ENCODE data around the gene RNF125. TPM values are rescaled to one million over a fixed set of nuclear protein-coding genes. Genes with fewer than 3 reads are reported as not detected.
"Not testable (repeated sequence)": the region's sequence is repeated elsewhere in the genome, so short reads cannot be mapped to it uniquely, and the experiment has no call there.

The RNF125 gene
- total RNA-seq, 1 experiment from 2014 or later, result 0.18 TPM

DNA sequence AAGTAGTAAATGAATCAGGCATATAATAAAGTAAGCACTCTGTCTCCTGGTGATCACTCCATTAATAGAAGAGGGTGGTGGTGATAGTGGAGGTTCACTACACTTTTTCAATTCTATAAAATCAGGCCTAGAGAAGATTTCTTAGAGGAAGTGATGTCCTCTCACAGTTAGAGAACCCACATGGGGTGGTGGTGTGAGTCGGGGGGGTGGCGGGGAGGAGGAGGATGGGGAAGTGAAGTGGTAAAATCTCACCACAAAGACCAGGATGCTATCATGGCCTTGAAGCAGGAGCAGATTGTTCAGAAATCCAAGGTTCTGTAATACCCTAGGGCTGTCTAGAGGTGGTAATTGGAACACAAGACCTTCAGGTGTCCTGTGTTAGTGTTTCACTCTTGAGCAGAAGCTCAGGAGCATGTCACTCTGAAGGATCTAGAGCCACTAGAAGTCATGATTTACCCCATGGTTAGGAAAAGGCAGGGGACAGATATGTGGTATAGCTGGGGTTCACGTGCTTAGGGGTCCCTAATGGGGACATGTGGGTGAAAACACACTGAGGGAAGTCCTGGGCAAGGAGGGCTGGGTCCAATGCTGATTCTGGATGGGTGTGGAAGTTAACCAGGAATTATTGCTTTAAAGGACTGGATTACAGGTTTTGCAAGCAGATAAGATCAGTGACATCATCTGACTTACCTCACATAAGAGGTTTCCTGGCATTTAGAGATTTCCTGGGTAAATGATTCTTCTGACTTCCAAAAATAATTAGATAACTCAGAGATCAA, 31.0 kb downstream of the RNF125 start:
- Histone ChIP-seq H3K4me3 (no peak overlapping the region), H3K4me1 (no peaks in the 10 kb centered on the region), H3K9me3 (replicated peaks) (no peaks in the 10 kb centered on the region), H3K27ac (no peak overlapping the region), H3K27me3 (no peaks in the 10 kb centered on the region), H3K36me3 (no peaks in the 10 kb centered on the region)
- no peak for DNase-seq

DNA sequence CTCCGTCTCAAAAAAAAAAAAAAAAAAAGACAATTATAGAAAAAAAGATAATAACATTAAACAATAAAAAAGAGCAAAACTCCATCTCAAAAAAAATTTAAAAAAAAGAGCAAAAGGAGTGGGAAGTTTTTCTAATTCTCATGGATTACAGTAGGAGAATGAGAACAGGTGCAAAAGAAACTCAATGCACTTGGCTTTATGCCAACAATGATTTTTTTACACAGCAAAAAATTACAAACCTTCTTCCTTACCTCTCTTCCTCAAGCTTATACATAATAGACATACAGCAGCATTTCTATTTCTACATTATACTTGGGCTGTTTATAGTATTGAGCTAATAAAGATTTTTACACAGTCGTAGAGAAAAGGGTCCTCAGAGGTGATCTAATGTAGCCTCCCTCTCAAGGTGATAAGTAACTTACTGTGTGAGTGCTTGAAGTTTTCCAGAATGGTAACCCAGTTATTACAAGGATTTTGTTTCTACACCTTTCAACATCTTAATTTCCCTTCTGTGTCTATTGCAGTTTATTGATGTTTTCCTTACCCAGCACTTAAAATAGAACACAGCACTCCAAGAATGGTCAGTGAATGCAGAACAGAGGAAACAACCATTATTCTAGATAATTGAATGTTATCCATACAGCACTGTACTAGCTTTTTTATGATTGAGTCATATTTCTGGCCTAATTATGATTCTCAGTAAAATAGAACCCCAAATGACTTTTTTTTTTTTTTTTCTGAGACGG, 38.2 kb downstream of the RNF125 start:
- no peaks in the 10 kb centered on the region for H3K27me3 ChIP-seq
- H3K27ac ChIP-seq, result no peak overlapping the region
- H3K4me3 ChIP-seq, result no peak overlapping the region
- no peaks in the 10 kb centered on the region for H3K9me3 ChIP-seq (replicated peaks)
- no peaks in the 10 kb centered on the region for H3K36me3 ChIP-seq
- peak in 1 of 2 experiments; percentile 7 for DNase-seq
- no peaks in the 10 kb centered on the region for H3K4me1 ChIP-seq

DNA sequence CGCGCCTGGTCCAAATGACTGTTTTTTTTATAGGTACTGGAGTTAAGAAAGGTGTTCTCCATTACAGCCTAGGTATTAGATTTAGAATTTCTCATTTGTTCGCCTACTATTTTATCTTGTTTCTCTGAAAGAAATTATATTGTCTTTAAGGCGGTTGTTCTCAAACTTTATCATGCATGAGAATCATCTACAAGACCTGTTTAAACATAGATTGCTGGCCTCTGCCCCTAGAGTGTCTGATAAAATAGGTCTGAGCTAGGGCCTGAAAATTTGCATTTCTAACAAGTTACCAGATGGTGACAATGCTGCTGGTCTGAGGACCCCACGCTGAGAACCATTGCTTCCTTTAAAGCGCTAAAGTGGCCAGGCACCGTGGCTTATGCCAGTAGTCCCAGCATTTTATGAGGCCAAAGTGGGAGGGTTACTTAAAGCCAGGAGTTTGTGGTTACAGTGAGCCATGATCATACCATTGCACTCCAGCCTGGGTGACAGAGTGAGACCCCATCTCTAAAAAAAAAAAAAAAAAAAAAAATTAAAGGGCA, 39.1 kb downstream of the RNF125 start:
- no peaks in the 10 kb centered on the region for H3K4me1 ChIP-seq
- H3K9me3 ChIP-seq (replicated peaks), result no peaks in the 10 kb centered on the region
- no peak overlapping the region for H3K4me3 ChIP-seq
- DNase-seq, result no peak
- H3K27me3 ChIP-seq, result no peaks in the 10 kb centered on the region
- H3K36me3 ChIP-seq, result no peaks in the 10 kb centered on the region
- no peak overlapping the region for H3K27ac ChIP-seq

DNA sequence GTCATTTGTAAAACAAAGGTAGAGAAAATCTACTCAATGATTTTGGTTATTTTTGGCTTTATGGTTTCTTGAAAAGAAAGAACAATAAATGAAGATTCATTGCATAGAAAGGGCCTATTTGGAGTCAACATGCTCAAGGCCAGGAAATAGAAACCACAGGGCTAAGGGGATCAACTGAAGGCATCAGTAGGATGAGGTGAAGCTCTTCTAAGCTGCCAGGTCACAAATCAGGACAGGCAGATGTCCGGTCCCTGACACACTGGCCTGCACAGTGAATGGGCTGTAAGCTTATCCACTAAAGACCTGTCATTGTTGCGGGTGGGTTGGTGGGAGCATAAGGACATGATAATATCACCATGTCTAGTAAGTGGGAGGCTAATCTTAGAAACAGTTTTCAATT, 41.4 kb downstream of the RNF125 start:
- H3K4me1 ChIP-seq, result no peaks in the 10 kb centered on the region

DNA sequence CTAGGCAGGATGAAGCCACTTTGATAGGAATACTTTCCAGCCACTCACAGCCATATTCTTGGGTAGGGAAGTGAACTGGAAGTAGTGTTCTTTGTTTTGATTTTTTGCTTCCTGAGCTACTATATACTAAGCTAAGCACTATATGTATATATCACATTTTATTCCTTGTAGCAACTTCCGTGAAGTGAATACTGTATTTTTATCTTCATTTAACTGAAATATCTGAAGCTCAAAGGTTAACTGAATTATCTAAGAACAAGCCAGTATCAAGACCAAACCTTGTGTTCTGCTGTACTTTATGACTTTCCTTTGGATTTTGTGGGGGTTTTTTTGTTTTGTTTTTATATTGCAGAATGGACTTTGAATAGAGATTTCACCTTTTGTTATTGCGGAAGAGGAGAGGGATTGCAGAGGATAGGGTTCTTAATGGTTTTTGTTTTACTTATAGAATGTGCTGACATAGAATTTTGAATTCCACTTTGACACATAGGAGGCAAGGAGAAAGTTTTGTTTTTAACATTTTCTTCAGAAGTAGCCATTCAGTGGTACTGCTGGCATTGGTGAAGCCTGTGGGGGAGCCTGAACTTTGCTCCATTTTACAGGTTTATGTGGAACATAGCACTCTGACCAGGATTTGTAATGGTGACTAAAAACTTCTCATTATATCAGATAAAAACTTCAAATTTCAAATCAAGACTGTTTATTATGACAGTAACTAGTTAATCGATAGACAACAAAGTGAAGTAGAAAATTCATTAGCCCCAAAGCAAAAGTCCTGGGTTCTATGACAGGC, 48.9 kb downstream of the RNF125 start:
- H3K27ac ChIP-seq, result no peak overlapping the region
- DNase-seq, result no peak
- H3K27me3 ChIP-seq, result no peaks in the 10 kb centered on the region
- H3K4me3 ChIP-seq, result no peak overlapping the region
- H3K36me3 ChIP-seq, result no peaks in the 10 kb centered on the region
- H3K4me1 ChIP-seq, result no peaks in the 10 kb centered on the region
- H3K9me3 ChIP-seq (replicated peaks), result no peaks in the 10 kb centered on the region

More for the DNA sequence above, 41.4 kb downstream of the RNF125 start:
- Histone ChIP-seq H3K9me3 (replicated peaks) (no peaks in the 10 kb centered on the region), H3K27ac (no peak overlapping the region), H3K4me3 (no peak overlapping the region), H3K27me3 (no peaks in the 10 kb centered on the region), H3K36me3 (no peaks in the 10 kb centered on the region)
- DNase-seq, result no peak

DNA sequence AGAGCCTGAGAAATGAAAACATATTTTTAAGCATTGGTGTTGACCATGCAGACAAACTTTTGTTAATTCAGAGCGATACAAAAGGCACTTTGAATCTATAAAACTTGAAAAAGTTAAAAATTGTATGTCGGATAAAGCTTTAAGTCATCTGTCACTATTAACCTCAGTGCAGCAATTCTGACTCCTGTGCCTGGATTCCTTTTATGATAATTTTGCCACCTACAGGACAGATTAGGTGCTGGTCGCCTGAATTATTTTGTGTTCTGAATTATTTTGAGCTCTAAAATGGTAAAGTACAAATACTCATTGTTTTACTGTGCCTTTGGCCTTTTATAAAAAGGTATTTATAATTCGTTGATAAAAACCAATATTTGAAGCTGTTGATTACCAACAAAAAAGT, 53.7 kb downstream of the RNF125 start:
- no peak for DNase-seq
- no peaks in the 10 kb centered on the region for H3K9me3 ChIP-seq (replicated peaks)
- no peaks in the 10 kb centered on the region for H3K36me3 ChIP-seq

DNA sequence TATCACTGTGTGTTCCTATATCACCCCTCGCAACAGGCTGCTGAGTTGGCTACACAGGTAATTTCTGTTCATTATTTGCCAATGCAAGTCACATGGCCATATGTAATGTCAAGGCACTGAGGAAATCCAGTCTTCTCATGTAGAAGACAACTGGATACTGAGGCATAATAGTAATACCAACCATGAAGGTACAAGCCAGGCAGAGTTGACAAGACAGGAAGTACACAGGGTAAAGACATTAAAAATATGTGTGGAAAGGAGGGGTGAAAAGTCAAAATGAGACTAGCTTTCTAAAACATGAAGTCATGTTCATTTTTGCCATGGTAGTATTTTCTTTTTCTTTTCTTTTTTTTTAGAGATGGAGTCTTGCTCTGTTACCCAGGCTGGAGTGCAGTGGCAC, 55.6 kb downstream of the RNF125 start:
- Histone ChIP-seq H3K9me3 (replicated peaks) (no peaks in the 10 kb centered on the region), H3K27ac (no peak overlapping the region), H3K27me3 (no peaks in the 10 kb centered on the region), H3K36me3 (no peaks in the 10 kb centered on the region), H3K4me3 (no peak overlapping the region), H3K4me1 (no peaks in the 10 kb centered on the region)
- DNase-seq, result no peak

More for the DNA sequence above, 53.7 kb downstream of the RNF125 start:
- Histone ChIP-seq H3K4me3 (no peak overlapping the region), H3K27ac (no peak overlapping the region), H3K27me3 (no peaks in the 10 kb centered on the region), H3K4me1 (no peaks in the 10 kb centered on the region)

DNA sequence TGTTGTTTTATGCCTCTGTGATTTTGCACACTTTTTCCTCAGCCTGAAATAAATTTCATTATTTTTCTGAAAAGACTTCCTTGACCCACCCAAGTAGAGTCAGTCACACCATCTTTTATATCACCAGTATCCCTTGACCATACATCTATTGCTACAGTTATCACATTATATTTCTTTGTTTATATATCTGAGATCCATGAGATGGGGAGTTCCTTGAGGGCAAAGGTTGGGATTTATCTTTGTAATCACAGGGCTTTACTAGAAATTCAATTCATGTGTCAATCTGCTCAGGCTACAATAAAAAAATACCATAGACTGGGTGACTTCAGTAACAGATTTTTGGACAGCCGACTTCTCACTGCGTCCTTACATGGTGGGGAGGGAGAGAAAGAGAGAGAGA, 60.2 kb downstream of the RNF125 start:
- no peak for DNase-seq
- H3K9me3 ChIP-seq (replicated peaks), result no peaks in the 10 kb centered on the region
- H3K4me1 ChIP-seq, result no peaks in the 10 kb centered on the region
- no peaks in the 10 kb centered on the region for H3K36me3 ChIP-seq
- no peak overlapping the region for H3K4me3 ChIP-seq
- H3K27me3 ChIP-seq, result no peaks in the 10 kb centered on the region
- H3K27ac ChIP-seq, result no peak overlapping the region

DNA sequence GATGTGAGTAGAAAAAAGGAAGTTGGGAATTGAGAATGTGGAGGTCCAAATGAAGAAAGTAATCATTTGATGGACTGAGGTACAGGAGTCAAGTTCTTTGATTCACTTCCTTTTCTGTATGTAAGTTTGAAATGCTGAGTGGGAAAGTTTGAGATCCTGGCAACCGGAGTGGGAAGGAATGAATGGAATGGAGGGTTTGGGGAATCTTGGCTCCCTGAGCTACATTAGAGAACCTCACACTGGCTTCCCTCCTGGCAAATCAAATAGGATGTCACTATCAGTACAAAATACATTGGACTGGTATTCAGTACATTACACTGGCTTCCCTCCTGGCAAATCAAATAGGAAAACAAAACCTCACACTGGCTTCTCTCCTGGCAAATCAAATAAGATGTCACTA, 63.3 kb downstream of the RNF125 start:
- Histone ChIP-seq H3K4me1 (no peaks in the 10 kb centered on the region), H3K27ac (no peak overlapping the region), H3K27me3 (no peaks in the 10 kb centered on the region), H3K9me3 (replicated peaks) (no peaks in the 10 kb centered on the region), H3K4me3 (no peak overlapping the region), H3K36me3 (no peaks in the 10 kb centered on the region)
- DNase-seq, result no peak

DNA sequence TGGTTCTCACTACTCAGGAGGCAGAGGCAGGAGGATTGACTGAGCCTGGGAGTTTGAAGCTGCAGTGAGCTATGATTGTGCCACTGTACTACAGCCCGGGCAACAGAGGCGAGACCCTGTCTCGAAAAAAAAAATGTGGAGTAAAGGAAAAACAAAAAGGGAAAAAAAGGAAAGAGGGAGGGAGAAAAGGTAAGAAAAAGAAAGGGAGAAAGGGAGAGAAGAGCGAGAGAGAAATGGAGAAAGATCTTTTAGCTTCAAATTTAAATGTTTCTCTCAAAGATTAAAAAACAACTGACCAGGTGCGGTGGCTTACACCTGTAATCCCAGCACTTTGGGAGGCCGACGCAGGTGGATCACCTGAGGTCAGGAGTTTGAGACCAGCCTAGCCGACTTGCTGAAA, 65.2 kb downstream of the RNF125 start:
- Histone ChIP-seq H3K27me3 (no peaks in the 10 kb centered on the region), H3K4me3 (no peak overlapping the region)

DNA sequence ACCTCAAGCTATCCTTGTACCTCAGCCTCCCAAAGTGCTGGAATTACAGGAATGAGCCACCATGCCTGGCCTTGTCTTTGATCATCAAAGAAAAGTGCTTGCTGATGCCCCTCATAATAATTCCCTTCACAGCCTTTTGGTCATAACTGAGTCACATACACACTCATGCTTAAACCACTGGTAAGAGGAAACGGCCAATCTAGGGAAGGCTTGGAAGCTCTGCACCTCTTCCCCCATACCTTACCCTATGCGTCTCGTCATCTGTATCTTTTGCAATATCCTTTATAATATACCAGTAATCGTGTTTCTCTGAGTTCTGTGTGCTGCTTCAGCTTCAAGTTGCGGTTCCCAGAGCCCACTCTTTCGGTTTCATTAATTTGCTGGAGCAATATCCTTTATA, 68.3 kb downstream of the RNF125 start:
- no peaks in the 10 kb centered on the region for H3K27me3 ChIP-seq
- no peak for DNase-seq
- H3K9me3 ChIP-seq (replicated peaks), result no peaks in the 10 kb centered on the region
- no peak overlapping the region for H3K4me3 ChIP-seq
- no peak overlapping the region for H3K27ac ChIP-seq
- no peaks in the 10 kb centered on the region for H3K4me1 ChIP-seq
- H3K36me3 ChIP-seq, result no peaks in the 10 kb centered on the region

More for the DNA sequence above, 65.2 kb downstream of the RNF125 start:
- H3K4me1 ChIP-seq, result no peaks in the 10 kb centered on the region
- no peak for DNase-seq
- no peaks in the 10 kb centered on the region for H3K9me3 ChIP-seq (replicated peaks)
- no peak overlapping the region for H3K27ac ChIP-seq
- H3K36me3 ChIP-seq, result no peaks in the 10 kb centered on the region

DNA sequence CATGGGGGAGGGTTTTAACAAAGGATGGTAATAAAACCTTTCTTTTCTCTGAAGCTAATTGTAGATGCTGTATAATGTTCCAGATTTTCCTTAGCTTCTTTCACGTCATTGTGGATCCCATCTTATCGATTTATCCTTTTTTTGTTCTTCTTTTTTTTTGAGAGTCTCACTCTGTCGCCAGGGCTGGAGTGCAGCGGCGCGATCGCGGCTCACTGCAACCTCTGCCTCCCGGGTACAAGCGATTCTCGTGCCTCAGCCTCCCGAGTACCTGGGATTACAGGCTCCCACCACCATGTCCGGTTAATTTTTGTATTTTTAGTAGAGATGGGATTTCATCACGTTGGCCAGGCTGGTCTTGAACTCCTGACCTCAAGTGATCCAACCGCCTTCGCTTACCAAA, 72.2 kb downstream of the RNF125 start:
- not testable (repeated sequence) for DNase-seq; H3K27me3 ChIP-seq; H3K4me1 ChIP-seq; H3K36me3 ChIP-seq; H3K9me3 ChIP-seq (replicated peaks); H3K27ac ChIP-seq; H3K4me3 ChIP-seq

DNA sequence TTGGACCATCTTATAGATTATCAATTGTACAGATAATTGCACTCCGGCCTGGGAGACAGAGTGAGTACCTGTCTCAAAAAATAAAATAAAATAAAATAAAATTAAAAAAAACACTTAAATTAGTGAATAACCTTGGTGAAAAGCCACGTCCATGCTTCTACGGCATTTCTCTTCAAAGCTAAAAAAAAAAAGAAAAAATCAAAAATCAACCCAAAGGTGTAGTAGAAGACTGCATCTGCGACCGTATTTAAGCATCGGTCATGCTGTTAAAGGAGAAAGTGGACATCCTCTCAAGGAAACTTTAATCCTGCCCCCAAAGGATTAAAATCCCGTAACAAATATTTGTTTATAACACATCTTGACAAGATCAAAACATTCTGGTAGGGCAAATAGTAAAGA, 72.7 kb downstream of the RNF125 start:
- Histone ChIP-seq H3K27me3 (no peaks in the 10 kb centered on the region), H3K9me3 (replicated peaks) (no peaks in the 10 kb centered on the region), H3K27ac (peak overlapping the region; percentile 91), H3K4me1 (no peaks in the 10 kb centered on the region), H3K36me3 (no peaks in the 10 kb centered on the region), H3K4me3 (peak overlapping the region; percentile 85)
- no peak for DNase-seq

DNA sequence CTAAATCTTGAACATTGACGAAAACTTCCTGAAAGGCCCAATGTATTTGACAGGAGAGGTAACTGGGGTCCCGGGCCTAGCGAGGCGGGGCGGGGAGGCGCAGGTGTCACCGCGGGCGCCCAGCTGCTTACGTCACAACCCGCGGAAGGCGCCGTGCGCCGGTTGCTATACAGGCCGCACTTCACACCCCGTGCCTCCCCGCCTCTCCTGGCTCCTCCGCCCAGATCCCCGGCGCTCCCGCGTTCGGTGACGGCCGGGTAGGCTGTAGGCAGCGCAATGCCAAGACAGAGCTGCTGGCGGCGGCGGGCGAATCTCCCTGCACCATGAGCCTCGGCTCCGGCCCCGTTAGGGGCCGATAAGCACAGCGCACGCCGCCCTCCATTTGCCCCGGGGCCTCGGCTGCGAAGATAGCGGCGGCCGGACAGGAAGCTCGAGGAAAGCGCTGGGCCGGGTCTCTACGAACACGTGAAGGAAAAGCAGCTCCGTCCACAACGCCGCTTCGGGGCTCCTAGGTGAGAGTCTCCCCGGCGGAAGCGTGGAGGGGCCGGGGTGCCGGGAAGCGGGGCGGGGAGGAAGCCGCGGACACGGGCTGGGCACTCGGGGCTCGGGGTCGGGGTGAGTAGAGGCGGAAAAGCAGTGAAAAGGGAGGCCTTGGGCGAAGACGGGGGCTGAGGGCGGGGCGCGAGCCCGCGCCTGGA, 73.2 kb downstream of the RNF125 start, which contains the start of gene RNF138:
Gene RNF138, plus strand, starts transcription at position 151 of the 698 bp plus-strand sequence. CDS start 903 bp downstream, outside the sequence.
- DNase-seq, result peak; percentile 61
- Histone ChIP-seq H3K4me3 (peak within 1 kb of the TSS; percentile 85), H3K27me3 (no peaks in the 10 kb centered on the region), H3K36me3 (no peaks in the 10 kb centered on the region), H3K27ac (peak within 1 kb of the TSS; percentile 91), H3K9me3 (replicated peaks) (no peaks in the 10 kb centered on the region), H3K4me1 (no peaks in the 10 kb centered on the region)

Data from SJCRH30 (cell line).